Stimulated activated CD4-positive, alpha-beta T cell treated with anti-CD3 and anti-CD28 coated beads, Interleukin-1b, Interleukin-23, amount 100 ng/mL, for 24 hours (primary cell): ENCODE data around the gene TSKU.

Experiments used
- DNase-seq, 4 experiments: peaks; one replicate each; pipeline ENCODE4 v3.0.0-alpha.2; 2020; ENCODE audit warnings: low read depth in 4 of 4, low spot score in 1 of 4

TSKU gene, protein sequence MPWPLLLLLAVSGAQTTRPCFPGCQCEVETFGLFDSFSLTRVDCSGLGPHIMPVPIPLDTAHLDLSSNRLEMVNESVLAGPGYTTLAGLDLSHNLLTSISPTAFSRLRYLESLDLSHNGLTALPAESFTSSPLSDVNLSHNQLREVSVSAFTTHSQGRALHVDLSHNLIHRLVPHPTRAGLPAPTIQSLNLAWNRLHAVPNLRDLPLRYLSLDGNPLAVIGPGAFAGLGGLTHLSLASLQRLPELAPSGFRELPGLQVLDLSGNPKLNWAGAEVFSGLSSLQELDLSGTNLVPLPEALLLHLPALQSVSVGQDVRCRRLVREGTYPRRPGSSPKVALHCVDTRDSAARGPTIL

DNA sequence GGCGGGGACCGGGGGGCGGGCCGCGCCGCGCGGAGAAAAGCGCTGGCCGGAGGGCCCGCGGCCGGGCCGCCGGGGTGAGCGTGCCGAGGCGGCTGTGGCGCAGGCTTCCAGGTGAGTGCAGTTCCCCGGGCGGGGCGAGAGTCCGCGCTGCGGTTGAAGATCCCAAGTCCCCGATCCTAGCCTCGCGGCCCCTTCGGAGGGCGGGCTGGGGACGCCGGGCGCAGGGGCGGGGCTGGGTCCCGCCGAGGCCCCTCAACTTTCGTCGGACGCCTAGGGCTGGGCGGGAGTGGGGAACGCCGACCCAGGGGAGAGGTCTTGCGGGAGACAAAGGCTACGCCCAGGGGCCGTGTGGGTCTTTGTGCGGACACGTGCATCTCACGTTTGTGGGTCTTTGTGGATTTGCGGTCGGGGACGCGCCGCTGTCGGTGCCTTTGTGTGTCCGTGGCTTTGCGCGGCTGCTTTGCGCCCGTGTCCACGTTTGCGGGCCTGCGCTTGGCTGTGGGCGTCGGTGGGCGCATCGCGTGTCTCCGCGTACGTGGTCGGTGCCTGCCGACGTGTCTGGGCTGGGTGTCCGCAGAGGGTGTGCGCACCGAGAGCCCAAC, at the start of gene TSKU:
Gene TSKU, plus strand, starts transcription at position 63 of the 602 bp plus-strand sequence. CDS start 12,261 bp downstream, outside the sequence.
- no peak for DNase-seq

DNA sequence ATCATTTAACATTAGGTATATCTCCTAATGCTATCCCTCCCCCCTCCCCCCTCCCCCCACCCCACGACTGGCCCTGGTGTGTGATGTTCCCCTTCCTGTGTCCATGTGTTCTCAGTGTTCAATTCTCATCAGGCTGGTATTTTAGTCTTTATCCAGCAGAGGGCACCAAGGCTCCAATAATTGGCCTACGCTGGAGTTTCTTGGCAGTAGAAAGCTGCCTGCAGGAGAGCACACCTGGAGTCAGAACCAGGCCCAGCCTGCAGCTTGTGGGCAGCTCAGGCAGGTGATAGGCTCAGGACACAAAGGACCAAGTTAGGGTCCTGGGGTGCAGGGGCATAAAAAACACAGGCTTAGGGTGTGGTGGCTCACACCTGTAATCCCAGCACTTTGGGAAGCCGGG, 49.2 kb upstream of the TSKU start:
- DNase-seq: peak in 2 of 4 experiments; percentile 12 to 13

DNA sequence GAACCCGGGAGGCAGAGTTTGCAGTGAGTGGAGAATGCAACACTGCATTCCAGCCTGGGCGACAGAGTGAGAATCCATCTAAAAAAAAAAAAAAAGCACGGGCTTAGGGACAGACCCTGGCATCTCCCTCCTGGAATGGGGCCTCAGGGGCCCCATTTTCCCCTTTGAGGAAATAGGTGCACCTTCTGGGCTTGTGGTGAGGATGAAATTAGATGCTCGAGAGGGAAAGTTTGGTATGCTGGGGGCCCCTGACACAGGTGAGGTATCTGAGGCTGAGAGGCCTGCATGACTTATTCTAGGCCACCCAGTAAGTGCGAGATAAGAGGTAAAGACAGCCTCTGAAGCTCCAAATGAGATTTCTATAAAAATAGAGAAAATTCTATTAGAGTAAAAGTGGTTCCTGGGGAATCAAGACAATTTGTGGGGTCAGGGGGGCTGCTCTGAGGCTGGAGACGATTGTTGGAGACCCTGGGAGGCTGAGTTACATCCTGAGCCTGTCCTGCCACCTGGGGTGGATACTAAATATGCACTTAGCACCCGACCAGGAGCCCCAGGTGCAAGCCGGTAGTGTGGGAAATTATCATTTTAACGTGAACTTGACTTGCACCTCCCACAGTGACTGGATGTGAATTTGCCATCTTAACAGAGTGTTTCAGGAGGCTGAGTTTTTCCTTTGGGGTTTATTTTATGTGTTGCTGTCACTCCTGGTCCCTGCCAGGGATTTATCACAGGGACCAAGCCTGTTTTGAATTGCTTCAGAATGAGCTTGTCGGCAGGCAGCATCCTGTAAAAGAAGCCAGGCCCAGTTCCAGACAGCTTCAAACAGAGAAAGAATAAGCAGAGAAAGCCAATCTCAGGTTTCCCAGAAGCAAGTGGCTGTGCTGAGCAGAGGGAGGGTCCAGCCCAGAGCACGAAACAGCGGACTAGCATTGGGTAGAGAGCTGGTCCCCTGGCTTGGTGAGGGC, 48.4 kb upstream of the TSKU start:
- DNase-seq: no peak

DNA sequence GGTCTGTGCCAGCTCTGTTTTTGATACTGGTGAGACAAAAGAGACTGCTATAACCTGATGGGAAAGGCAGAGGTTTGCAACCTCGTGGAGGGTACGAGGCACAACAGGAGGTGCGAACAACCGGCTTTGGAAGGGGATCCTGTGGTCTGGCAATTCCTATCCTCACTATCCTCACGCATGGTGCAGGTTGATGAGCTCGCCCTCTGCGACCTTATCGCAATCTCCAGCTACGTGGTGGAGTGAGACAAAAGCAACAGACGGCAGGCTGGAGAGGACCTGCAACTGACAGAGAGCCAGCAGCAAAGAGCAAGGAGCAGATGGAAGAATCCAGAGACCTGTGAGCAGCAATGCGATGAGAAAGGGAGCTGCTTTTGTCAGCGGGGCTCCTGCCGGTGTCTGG, 47.3 kb upstream of the TSKU start:
- no peak for DNase-seq

DNA sequence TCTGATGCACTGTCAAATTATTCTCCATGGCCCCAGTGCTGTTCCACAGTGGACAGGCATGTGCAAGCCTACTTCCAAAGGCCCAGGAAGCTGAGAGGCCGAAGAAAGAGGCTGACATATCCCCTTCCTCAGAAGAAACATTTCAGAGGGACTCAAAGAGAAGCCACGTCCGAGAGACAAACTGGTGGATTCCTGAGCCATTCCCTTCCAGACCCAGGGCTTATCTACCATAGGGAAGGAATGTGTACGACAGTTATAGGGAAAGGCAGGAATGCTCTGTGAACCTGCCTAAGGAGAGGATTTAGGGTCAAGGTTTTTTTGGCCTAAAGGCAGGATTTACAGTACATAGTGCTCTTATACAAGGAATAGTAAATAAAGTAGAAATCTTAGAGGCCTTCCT, 46.9 kb upstream of the TSKU start:
- DNase-seq: no peak

DNA sequence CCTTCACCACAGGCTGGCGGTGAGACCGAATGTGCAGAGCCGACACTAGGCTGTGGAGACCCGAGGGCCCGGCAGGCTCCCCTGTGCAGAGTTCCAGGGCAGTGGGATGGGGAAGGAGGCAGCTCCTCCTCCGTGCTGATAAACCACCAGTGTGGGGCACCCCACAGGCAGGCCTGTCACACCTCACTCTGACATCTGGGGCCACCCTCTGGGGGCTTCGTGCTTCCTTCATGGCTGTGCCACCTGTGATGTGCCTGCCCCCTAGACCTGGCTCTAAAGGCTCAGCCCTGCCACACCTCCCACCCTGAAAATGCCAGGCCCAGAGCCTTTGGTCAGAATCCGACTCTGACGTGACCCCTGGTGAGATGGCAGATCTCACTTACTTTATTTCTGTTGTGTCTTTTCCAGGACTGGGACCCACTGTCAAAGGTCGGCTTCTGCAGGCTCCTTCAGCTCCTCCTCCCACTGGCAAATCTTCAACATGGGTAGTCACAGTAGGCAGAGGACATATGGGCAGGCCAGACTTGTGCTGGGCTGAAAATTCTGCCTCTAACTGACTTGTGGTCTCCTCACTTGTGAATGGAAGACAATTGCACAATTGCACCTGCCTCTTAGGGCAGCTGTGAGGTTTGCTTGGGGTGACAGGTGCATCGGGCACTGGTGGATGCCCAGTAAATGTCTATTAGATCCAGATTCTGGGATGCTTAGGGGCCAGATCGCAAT, 46.2 kb upstream of the TSKU start:
- no peak for DNase-seq

DNA sequence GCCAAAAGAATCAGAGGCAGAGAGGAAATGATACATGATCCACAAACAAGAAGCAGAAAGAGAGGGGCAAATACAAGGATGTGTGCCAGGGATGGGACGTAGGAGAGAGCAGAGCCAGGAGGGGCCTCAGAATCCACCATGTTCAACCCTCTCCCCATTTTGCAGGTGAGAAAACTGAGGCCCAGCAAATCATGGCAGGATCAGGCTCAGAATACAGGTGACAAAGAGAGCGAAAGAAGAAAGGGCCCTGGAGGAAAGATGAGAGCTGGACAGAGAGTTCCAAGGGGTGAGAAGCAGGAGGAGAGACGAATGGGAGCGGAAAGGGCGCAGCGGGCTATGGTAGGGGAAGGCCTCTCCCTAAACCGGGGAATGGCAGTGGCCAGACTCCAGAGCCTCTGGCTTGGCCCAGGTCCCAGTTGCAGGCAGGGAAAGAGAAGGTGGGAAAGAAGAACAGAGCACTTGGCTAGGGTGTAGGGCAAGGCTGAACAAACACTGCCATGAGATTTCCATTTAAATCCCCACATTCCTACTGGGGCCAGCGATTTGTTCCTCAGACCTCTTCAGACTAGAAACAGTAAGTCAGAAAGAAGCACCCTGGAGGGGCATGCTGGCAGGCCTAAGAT, 44.4 kb upstream of the TSKU start:
- no peak for DNase-seq

DNA sequence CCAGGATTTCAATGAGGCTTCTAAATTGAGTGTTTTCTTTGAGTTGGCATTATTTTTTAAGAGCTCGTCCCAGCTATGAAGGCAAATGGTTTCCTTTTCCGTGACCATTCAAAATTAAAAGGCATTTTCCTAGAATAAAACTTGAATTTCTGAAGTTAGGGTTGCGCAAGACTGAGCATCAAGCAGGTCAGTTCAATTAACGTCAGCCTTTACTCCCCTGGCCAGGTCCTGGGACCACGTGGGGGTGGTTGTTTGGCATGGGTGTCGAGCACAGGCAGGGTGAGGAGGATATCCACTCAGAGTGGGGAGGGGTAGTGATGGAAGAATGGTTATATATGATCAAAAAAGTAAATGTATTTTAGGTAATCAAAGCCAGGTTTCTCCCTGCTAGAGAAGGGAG, 43.4 kb upstream of the TSKU start:
- no peak for DNase-seq

DNA sequence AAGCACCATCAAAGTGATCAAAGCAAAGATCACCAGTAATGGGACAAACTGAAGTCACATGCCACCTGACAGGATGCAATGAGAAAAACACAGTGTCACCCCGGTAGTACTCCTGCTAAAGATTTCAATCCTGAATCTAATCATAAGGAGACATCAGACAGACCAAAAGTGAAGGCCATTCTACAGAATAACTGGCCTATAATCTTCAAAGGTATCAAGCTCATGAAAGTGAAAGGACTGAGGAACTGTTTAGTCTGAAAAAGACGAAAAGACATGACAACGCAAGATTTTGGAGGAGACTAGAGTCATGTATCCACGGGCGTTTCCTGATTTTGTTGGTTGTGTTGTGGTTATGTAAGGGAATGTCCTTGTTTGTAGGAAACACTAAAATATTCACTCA, 42.4 kb upstream of the TSKU start:
- no peak for DNase-seq

DNA sequence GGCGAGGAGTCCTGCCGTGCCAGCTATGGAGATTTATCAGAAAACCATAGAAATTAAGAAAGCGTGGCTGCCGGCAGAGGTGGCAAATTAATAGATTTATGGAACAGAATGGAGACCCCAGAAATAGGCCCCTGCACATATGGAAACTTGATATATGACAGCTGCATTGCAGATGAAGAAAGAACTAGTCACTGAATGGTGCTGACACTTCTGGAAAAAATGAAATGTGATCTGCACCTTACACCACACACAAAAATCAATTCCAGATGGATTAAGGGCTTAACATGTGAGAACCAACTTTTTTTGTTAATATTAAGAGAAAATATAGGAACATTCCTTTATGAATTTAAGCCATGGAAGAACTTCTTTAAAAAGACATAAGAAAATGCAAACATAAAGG, 40.3 kb upstream of the TSKU start:
- DNase-seq: no peak

DNA sequence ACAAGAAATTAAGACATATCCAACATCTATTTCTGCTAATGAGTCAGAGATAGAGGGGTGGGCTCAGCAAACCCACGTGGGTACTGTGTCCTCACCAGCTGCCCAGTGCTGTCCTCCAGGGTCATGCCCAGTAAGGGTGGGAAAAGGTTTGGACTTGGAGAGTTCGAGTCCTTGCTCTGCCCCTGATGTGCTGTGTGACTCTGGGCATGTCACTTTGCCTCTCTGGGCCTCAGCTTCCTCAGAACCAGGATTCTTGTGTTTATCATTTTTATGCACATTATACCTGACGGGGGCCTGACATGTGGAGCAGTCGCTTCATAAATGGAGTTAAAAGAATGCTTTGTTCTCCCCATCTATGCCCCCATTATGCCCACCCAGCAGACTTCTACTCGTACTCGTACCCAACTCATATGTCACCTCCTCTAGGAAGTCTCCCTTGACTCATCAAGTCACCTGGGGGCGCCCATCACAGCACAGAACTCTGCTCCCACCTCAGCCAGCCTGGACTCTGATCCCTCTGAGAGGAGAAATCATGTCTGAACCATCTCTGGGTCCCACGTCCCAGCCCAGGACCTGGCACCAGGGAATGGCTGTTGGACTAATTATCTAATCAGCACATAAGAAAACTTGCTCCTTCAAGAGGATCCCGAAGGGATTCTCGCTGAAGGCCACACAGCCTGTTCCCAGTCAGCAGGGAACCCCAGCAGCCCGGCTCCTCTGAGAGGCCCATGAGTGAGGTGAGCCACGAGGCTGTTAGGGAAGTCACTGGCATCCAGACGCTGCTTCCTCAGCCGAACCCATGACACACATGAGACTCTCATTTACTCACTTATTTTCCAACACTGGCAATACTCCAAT, 38.7 kb upstream of the TSKU start:
- no peak for DNase-seq

DNA sequence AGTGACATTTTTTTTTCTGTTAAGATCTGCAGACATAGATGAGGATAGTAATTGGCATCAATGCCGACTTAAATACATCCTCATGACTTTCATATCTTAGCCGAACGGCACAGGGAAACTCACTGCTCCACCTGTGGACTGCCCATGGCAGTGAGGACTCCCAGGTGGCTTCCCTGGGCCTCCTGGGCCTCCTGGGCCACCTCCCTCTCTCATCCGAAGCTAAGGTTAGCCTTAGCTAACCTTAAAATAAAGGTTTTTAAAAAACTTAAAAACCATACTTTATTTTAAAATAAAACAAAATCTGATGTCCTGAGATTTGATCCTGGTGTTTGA, 38.1 kb upstream of the TSKU start:
- no peak for DNase-seq

DNA sequence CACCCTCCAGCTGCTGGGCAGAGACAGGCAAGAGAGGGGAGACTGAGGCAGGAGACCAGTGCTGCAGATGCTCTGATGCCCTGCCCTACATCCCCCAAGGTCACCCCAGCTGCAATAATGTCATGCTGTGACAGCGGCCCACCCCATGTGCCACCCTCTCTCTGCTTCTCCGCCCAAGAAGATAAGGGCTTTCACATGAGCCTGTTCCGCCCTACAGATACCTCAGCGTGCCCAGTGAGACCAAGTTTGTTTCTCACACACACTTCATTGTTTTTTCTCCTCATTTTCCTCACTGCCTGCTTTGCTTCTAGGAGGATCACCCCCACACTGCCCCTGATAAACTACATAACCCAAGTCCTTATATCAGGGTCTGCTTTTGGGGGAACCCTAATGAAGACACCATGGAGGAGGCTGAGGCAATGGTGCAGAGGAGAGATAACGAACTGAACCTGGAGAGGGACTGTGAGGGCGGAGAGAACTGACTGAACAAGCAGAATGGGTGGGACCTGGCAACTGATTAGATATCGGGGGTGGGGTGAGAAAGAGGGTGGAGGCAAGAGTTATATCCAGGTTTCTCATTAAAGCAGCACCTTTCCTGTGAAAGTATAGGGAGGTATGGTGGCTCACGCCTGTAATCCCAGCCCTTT, 37.5 kb upstream of the TSKU start:
- DNase-seq: no peak

DNA sequence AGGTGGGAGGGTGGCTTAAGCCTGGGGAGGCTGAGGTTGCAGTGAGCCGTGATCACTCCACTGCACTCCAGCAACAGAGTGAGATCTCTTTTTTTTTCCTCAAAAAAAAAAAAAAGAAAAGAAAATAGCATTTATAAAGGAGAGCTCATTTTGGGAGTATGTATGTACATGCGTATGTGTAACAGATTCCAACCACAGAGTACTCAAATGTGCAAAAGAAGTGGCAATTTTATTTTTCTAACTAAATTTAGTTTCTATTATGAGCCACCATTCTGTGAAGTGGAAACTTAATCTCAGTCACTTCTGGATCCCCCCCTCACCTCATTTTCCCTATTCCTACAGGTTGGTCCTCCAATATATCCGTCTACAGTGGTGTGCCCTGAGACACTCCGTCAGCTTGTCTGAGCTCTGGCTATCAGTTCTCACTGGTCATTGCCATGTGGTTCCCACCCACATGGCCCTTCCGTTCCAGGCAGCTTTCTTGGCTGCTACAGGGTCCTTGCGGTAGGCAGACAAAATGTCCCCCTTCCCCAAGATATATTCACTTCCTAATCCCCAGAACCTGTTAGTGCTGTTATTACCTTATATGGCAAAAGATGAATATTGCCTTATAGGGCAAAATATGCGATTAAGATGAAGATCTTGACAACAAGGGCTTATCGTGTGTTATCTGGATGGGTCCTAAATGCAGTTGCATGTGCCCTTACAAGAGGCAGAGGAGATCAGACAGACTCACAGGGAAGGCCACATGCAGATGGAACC, 35.8 kb upstream of the TSKU start:
- DNase-seq: no peak

DNA sequence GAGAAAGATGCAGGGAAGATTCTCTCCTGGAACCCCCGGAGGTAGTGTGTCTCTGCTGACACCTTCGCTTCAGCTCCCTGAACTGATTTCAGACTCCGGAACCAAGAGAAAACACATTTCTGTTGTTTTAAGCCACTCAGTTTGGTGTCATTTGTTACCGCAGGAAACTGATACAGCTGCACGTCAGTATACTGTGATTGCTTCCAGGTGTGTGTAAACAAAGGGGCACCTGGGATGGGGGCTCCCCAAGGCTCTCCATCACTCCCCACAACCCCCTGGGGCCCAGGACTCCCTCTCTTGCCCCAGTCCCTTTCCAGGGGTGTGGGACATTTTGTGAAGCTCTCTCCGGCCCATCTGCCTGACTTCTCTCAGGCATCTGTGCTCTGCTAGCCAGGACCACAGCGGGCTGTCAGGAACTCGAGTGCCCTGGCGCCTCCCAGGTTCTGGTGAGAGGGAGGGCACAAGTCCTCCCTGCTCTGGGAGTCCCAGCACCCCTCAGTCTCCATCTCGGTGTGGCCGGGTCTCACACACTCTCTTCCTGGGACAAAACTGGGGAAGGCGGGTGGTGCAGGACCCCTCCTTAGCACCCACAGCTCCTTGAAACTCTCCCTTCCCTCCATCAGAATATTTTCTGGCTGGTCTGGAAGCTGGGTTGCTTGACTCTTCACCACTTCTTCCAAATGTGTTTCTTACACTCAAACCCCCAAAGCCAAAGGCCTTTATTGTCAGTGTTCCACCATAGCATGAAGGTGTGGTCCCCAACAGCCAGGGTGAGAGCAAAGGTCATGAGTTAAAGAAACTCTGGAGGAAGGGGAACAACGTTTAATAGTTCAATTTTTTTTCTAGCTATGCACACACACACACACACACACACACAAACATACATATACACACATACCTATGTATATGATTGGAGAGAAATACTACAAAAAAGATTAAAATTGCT, 35.0 kb upstream of the TSKU start:
- no peak for DNase-seq

DNA sequence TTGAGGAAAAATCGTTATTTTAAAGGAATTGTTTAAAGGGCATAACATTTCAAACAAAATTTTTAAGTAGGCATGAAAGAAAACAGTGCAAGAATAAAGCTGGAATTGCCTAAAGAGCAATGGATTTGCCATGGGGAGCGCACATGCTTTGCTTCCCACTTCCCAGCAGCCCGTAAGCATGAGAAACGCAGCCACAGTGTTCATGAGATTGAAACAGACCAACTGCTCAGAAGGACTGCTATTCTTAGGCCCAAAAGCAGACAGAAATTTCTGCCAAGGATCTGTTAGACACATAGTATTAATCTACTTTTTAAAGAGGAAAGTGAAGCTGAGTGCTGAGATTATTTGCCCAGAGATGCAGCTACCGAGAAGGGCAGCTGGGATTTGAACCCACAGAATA, 34.2 kb upstream of the TSKU start:
- DNase-seq: no peak

DNA sequence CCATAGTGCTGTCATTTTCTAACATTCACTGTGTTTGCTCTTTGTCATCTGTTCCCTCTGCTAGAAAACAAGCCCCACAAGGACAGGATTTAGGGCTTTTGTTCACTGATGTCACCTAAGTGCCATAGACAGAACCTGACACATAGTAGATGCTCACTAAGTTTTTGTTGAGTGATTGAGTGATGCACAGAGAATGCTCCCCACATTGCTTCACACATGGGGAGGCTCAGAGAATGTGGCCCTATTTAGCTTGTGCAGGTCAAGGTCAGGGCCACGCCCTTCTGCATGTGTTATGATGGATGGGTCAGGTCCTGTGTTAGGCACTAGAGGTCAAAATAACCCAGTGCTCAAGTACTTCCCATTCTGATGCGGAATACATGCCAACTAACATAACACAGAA, 33.1 kb upstream of the TSKU start:
- no peak for DNase-seq

DNA sequence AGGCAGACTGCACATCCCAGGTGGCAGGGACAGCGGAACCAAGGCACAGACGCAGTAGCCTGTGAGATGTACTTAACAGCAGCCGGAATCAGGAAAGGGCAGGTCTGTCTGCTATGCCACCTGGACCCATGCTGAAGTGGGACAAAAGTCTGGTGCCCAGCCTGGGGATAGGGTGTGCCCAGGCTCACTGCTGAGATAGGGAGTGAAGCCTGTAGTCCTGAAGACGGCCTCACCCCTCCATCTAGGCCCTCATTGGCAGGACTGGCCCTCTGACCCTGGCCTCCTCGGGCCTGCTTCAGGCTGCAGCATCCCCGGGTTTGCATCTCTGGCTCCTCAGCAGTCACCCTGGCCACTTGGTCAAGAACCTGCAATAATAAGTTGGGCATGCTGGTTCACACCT, 32.4 kb upstream of the TSKU start:
- DNase-seq: no peak
